Measurements from ENCODE around the gene LRSAM1. TPM values are rescaled to one million over a fixed set of nuclear protein-coding genes. Genes with fewer than 3 reads are reported as not detected.

The LRSAM1 gene
- total RNA-seq, 1 donor from 2014 or later = 17.1 TPM

DNA sequence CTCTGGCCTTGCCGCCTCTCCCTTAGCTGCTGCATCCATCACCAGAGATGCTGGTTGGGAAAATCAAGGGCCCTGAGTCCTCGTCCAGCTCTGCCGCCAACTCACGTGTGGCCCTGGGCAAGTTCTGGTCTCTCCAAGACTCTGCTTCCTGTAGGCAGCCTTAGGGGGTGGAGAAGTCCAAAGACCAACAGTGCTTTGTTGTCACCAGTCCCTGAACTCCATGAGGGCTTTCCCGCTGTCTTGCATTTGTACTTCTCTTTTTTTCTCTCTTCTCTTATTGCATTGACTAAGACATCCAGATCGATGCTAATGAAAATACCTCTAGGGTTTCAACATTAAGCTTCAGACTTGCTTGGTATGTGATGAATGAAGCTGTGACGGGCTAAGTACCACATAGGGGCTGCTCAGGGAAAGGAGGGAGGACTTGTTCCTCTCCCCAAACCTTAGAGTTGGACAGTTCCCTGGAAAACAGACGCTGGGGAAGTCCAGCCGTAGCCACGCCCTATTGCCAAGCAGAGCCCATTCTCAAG is 97.1 kb downstream of the LRSAM1 start:
- DNase-seq (ENCODE audit: low read depth) = no peak

DNA sequence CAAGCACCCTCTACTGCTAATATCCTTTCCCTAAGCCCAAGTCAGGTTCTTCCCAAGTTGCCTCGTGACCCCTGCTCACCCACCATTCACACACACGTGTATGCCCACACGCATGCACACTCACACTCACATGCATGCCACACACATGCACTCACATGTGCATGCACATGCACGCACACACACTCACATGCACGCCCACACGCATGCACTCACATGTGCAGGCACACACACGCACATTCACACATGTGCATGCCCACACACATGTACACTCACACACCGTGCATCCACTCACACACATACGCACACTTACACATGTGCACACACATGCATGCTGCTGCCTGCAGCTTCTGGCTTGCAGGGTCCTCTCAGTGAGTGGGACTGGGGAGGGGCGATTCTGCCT is 97.9 kb downstream of the LRSAM1 start:
- no peak for DNase-seq (ENCODE audit: low read depth)

DNA sequence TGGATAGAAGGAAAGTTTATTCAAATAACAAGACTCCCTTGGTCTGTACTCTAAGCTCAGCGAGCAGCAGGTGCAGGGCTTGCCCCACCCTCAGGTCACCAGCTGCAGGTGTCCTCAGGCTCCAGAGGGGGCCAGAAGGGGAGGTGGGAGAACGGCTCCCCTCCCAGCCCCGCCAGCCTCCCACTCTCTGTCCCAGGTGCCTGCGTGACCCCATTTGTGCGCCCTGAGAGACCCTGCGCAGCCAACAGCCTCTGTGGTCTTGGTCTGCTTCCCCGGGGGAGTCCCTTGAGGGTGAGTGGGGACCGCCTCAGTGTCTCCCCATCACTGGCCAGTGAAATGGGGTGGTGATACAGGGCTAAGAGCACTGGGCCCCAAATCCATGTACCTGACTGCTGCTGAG is 98.4 kb downstream of the LRSAM1 start:
- no peak for DNase-seq (ENCODE audit: low read depth)

DNA sequence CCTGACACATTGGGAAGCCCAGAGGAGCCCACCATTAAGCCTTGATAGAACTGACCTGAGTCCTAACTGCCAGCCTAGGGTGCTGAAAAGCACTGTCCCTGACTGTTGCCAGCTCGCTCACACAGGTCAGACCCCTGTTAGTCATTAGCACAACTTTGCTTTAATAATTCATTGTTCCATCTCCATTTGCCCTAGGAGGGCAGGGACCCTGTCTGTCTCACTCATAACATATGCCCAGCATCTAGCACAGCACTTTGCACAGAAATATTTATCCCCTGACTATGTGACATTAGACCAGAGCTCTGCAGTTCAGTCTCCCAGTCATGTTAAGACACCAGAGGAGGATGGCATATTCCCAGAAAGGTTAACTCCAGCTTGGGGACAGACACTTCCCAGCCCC is 99.0 kb downstream of the LRSAM1 start:
- no peak for DNase-seq (ENCODE audit: low read depth)

DNA sequence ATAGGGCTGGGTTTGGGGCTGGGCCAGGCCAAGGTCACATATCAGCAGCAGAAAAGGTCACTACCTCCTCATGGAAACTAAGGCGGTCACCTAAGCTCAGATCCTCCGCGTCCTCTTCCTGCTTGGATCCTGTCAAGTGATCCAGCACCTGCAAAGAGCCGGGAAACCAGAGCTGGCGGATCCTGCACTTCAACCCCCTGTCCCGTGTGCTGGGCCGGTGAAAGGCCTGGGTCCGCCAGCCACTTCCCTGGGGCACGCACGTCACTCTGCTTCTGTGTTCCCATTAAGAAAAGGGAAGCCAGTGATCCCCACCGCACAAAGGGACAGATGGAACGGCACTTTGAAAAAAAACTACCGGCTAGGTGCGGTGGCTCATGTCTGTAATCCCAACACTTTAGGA is 99.4 kb downstream of the LRSAM1 start:
- DNase-seq (ENCODE audit: low read depth) = no peak

Other genes starting within 250 kb of the LRSAM1 start
- gene GARNL3, start 186.7 kb upstream of the LRSAM1 start, total RNA-seq = 2.6 and 4.1 TPM in 2 replicates
- gene SLC2A8, start 54.3 kb upstream of the LRSAM1 start, total RNA-seq = 18.5 and 18.8 TPM in 2 replicates
- gene ZNF79, start 27.1 kb upstream of the LRSAM1 start, total RNA-seq = 9.0 and 10.3 TPM in 2 replicates
- 1,595 and 2,040 TPM in 2 replicates for gene RPL12, start 104 bp upstream of the LRSAM1 start, total RNA-seq
- gene STXBP1, start 160.8 kb downstream of the LRSAM1 start, total RNA-seq = 10.6 and 21.9 TPM in 2 replicates

Measured in myocyte (in vitro differentiated cells).